NB4 (cell line): ENCODE results near the gene LRG1.

Source experiments
- DNase-seq: peaks from one replicate; pipeline ENCODE4 v3.0.0; 2010; ENCODE audit warnings: low read depth
- H3K4me3 ChIP-seq: one replicate; pipeline ENCODE4 v1.5.1; 2011; ENCODE audit warnings: mild to moderate bottlenecking, low read depth, low read length, moderate library complexity
- MYC ChIP-seq: IDR thresholded peaks from 2 replicates; pipeline ENCODE4 v1.6.1; 2011; ENCODE audit warnings: low read depth, low read length
- POLR2A ChIP-seq: IDR thresholded peaks from 2 replicates; pipeline ENCODE4 v1.6.1; 2011; ENCODE audit warnings: mild to moderate bottlenecking; ENCODE audit not compliant: insufficient read length; ENCODE audit errors: extremely low read depth
- TF ChIP-seq, protein P1 (sequence below): IDR thresholded peaks from one replicate; pipeline ENCODE4 v1.5.1; 2012; ENCODE audit warnings: low read depth, low read length
- TF ChIP-seq, protein P2 (sequence below): IDR thresholded peaks from 2 replicates; pipeline ENCODE4 v1.6.1; 2011; ENCODE audit warnings: low read depth, low read length

The LRG1 gene

GRCh38 chr19:4503825-4504170, 36.0 kb downstream of the LRG1 start:
- TF ChIP-seq MYC: no peak
- no peak for TF ChIP-seq POLR2A
- TF ChIP-seq, protein P1, sequence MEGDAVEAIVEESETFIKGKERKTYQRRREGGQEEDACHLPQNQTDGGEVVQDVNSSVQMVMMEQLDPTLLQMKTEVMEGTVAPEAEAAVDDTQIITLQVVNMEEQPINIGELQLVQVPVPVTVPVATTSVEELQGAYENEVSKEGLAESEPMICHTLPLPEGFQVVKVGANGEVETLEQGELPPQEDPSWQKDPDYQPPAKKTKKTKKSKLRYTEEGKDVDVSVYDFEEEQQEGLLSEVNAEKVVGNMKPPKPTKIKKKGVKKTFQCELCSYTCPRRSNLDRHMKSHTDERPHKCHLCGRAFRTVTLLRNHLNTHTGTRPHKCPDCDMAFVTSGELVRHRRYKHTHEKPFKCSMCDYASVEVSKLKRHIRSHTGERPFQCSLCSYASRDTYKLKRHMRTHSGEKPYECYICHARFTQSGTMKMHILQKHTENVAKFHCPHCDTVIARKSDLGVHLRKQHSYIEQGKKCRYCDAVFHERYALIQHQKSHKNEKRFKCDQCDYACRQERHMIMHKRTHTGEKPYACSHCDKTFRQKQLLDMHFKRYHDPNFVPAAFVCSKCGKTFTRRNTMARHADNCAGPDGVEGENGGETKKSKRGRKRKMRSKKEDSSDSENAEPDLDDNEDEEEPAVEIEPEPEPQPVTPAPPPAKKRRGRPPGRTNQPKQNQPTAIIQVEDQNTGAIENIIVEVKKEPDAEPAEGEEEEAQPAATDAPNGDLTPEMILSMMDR: no peak
- TF ChIP-seq, protein P2, sequence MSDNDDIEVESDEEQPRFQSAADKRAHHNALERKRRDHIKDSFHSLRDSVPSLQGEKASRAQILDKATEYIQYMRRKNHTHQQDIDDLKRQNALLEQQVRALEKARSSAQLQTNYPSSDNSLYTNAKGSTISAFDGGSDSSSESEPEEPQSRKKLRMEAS: no peak
- DNase-seq: no peak
- no peak overlapping the region for H3K4me3 ChIP-seq

DNA sequence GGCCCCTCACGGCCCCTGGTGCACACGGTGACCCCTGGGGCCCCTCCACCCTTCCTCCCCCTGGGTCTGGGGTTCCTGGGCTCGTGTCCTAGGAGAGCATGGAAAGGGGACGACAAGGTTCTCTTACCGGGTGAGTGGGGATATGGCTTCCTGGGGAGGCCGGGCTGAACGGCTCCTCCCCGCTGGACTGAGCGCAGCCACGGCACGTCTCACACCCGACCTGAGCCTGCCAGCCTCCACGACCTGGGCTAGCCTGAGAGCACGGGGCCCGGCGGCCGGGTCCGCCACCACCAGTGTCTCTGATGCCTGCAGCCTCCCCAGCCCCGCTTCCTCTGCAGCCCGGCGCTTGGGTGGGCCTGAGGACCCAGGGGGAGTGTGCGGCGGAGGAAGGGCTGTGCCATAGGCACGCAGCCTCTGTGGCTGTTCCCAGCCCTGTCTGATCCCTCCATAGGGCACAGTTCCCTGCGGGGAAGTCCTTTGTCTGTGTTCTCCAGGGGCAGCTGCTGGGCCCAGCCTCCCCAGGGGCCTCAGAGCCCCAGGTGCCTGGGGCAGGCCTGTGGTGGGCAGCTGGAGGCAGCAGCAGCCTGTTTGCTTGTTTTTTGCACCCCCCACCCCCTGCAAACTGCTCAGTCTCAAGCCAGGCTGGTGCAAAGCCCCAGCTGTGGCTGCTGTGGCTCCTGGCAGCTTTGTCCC, 36.6 kb downstream of the LRG1 start:
- no peak overlapping the region for H3K4me3 ChIP-seq
- TF ChIP-seq MYC: no peak
- TF ChIP-seq POLR2A: no peak
- TF ChIP-seq, protein P2: no peak
- TF ChIP-seq, protein P1: no peak
- DNase-seq: no peak

DNA sequence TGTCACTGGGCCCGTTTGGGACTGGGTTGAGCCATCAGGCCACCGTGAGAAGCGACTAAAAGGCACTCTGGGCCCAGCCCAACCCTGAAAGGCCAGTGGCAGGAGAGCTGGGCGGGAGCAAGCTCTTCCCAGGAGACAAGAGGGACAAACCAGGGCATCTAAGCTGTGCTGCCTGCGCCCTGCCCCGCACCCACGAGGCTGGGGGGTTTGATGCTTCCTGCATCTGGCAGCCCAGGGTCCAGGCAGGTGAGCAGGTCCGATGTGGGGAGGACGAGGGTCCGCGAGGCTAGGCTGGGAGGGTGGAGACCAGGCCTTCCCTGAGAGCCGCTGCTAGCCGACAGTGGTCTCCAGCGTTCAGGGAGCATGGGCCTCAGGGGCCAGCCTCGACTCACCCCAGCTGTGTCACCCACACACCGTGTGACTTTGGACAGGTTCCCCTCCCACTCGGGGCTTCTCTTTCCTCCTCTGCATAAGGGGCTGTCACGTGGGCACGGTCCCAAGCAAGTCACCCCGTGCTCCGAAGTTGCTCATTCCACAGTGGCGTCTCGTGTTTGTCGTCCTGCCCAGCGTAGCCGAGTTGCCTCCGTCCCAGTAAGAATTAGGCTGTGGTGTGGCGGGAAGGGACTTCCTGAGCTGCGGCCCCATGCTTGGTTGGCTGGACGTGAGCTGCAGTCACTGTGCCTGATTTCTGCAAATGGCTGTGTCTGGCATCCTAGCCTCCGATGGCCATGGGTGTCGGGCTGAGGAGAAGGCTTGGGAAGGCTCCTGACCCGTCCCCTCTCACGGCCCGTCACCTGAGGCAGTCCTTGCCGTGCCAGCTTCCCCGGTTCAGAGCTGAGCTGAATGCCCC, 37.3 kb downstream of the LRG1 start:
- TF ChIP-seq POLR2A: no peak
- no peak for TF ChIP-seq MYC
- TF ChIP-seq, protein P1: no peak
- TF ChIP-seq, protein P2: no peak
- DNase-seq: no peak
- H3K4me3 ChIP-seq: no peak overlapping the region

- H3K4me3 ChIP-seq: no peak overlapping the region
- TF ChIP-seq, protein P2: no peak
- TF ChIP-seq, protein P1: no peak
- TF ChIP-seq POLR2A: no peak
- no peak for TF ChIP-seq MYC
- DNase-seq: no peak
Measured at GRCh38 chr19:4501691-4502090, 38.1 kb downstream of the LRG1 start.

DNA sequence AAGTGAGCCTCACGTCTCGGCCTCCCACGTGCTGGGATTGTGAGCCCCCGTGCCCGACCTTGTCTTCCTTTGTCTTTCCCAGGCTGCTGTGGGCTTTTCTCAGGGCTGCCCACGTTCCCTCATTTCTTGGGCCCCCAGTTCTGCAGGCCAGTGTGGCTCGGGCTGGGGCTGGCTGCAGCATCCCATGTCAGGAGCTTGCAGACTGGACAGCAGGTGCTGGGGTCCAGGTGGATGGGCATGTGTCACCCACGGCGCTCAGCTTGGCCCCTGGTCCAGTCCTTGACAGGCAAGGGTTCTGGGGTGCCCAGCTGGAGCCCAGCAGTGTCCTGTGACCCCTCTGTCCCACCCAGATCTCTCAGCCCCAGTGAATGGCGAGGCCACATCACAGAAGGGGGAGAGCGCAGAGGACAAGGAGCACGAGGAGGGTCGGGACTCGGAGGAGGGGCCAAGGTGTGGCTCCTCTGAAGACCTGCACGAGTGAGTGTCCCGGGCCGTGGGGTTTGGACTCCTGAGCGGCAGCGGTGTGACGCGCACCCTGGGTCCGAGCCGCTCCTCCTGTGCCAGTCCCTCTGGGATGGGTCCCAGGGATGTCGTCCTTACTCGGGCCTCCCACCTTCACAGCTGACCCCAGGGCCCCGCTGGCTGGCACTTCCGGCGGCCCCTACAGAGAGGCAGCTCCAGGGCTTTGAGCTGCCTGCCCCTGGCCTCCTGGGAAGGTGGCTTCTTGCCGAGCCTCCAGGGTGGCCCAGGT, 38.8 kb downstream of the LRG1 start:
- DNase-seq: no peak
- TF ChIP-seq, protein P1: no peak
- TF ChIP-seq, protein P2: no peak
- TF ChIP-seq POLR2A: no peak
- TF ChIP-seq MYC: no peak
- H3K4me3 ChIP-seq: no peak overlapping the region
